Suppressor macrophage treated with lipopolysaccharide for 1 hour (primary cell): Measurements from ENCODE around the gene MEGF8.
"Not testable (repeated sequence)": the region's sequence is repeated elsewhere in the genome, so short reads cannot be mapped to it uniquely, and the experiment has no call there.

Experiments used
- DNase-seq, 3 donors: peaks; one replicate each; pipeline ENCODE4 v3.0.0-alpha.2; 2020 to 2022

MEGF8 gene

DNA sequence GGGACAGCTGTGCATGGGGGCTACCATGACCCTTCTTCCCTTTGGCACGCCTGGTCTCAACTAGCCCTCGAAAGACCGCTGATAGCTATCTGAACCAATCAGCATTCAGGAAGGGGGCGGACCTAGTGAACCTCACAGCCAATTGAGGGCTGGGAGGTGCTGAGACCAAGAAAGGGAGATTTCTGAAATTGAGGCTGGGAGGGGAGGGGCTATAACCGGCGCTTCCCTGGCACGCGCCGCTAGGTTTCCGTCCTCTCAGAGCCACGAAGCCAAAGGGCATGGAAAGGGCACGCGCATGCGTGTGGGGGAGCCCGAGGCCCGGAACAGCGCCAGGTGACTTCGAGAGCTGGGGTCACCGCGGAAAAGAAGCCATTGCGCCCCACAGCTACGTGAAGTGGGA, 18.8 kb upstream of the MEGF8 start:
- DNase-seq: no peak

DNA sequence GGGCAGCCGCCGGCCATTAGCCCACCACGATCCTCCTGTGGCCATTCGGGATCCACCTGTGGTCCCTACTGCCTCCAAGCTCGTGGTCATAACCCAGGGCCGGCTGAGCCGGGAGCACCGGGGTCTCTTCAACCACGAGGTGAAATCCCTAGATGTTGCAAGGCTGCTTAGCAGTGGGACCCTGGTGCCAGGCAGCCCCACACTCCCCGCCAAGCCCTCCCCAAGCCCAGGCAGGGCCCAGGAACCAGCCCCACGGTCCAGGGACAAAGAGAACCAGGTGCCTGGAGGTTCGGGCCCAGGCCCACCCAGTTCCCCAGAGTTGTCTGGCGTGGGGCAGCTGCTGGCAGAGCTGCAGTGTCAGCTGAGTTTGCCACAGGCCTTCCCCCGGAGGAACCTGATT, 15.7 kb upstream of the MEGF8 start:
- DNase-seq: no peak

DNA sequence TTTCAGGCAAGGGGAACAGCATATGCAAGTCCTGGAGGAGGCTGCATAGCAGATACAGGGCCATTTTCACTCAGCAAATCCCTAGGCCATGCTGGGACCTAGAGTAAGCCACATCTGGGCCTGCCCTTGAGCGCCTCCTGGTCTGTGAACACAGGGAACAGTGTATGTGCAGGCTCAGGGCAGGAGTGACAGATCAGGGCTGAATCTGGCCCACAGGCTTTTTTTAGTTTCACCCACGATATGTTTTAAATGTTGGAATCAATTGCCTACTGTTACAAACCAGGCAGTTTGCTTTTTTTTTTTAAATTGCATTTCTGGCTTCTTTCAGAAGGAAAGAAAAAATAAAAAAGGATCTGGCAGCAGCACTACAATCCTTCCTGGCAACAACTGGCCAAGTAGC, 13.8 kb upstream of the MEGF8 start:
- DNase-seq: no peak

DNA sequence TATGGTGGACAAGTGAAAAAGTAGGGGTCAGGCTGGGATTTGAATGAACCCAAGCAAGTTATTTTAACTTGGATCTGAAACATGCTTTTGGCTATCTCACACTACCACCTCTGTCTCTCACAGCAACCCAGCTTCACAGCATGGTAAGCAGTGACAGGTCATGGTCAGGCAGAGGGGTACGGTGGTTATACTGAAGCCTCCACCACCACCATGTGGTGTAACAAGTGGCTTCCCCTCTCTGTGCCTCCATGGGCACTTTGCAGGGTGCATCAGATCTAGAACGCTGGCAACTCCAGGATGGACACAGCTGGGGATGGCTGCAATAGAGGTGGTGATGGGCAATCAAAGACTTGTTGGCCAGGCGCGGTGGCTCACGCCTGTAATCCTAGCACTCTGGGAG, 13.1 kb upstream of the MEGF8 start:
- DNase-seq: no peak

DNA sequence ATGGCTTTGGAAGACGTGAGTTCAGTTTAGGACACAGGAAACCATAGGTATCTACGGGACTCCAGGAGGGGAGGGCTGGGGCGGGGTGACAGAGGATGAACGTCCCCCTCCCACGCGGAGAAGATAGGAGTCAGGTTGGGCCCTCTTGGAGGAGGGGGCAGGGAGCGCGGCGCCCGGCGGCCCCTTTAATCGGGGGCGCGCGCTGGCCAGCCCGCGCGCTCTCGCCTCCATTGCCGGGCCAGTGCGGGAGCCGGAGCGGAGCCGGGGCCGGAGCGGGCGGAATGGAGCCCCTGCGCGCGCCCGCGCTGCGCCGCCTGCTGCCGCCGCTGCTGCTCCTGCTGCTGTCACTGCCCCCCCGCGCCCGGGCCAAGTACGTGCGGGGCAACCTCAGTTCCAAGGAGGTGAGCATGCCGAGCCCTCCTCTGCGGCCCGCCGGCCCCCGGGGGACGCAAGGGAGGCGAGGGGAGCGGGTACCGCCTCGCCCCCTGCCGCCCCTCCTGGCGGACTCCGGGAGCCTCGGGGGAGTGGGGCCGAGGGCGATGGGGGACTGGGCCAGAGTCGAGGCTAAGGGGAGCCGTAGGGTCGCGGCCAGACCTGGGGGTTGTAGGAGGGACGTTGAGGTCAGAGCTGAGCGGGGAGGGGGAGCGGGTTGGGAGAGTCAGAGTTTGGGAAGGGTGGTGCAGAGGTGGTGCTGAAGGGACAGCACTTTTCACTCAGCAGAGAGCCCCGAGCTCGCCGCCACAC, 12.2 kb upstream of the MEGF8 start, which contains the start of gene TMEM145:
Gene TMEM145 (plus strand): TSS at position 214 of the 744 bp plus-strand sequence. CDS start 68 bp downstream, at position 282.
- peak; percentile 41 to 62 (median 51) for DNase-seq

DNA sequence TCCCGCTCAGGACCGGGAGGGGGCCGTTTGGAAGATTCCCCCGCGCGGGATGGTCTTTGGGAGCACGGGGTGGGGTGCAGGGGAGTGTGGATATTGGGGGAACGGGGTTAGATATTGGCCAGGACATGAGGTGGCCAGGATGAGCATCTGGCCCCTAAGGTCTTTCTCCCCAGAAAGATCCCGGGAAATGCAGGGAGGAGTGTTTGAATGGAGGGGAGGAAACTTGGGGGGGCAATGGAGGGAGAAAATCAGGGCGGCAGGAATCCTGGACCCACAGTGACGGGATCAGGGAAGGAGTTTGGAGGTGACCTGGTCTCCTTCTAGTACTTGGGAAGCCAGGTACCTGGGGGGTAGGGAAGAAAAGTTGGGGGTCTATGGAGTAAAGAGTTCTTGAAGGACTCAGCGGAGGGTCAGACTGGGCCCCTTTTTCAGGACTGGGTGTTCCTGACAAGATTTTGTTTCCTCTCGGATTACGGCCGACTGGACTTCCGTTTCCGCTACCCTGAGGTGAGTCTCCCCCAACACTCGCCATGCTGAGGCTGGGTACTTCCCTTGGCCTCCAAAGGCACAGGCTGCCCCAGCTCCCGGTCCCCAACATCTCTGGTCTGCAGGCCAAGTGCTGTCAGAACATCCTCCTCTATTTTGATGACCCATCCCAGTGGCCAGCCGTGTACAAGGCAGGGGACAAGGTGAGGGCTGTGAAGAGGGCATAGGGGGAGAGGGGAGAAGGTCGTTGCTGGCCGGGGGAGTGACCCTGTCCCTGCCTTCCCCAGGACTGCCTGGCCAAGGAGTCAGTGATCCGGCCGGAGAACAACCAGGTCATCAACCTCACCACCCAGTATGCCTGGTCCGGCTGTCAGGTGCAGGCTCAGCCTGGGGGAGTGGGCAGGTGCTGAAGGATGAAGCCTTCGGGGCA, 11.3 kb upstream of the MEGF8 start:
- DNase-seq: no peak

DNA sequence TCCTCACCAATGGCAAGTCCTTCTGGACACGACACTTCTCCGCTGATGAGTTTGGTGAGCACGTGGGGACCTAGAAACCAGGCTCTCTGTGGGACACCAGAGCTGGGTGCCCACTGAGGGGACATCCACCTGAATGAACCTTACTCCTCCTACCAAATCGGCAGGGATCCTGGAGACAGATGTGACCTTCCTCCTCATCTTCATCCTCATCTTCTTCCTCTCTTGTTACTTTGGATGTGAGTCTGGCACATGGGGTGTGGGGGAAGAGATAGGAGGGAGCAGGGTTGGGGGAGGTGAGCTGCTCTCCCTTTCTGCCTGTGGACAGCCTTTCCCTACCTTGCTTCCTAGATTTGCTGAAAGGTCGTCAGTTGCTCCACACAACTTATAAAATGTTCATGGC, 10.4 kb upstream of the MEGF8 start:
- no peak for DNase-seq

DNA sequence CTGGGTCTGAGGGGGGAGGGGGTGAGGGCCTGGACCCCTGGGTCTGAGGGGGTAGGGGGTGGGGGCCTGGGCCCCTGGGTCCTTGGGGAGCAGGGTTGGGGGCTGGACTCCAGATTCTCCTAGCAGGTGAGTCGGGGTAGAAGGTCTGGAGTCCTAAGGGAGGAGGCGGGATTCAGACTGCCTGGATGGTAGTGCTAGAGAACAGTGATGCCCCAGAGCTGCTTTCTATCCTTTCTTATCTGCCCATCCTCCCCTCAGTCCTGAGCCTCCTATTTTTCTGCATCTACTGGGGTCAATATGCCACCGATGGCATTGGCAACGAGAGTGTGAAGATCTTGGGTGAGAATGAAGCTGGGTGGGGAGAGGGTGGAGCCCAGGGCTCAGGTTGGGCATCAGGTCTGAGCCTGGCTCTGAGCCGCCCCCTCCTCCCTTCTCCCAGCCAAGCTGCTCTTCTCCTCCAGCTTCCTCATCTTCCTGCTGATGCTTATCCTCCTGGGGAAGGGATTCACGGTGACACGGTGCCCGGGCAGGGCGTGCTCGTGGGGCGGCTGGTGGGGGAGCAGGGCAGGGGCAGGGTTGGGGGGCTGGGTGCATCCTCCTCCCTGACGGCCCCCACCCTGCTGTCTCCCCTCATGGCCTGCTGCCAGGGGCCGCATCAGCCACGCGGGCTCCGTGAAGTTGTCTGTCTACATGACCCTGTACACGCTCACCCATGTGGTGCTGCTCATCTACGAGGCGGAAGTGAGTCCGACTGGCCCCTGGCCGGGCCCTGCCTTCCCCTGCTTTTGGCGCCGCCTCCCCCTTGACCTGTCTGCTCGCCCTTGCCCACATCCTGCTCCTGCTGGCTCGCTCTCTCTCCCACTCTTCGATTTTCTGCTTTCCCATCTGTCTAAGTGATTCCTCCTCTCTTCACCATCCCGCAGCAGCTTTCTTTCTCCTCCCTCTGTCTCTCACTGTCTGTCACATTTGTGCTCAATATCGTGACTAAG, 8.9 kb upstream of the MEGF8 start:
- DNase-seq: peak; percentile 26 to 54 (median 29)

DNA sequence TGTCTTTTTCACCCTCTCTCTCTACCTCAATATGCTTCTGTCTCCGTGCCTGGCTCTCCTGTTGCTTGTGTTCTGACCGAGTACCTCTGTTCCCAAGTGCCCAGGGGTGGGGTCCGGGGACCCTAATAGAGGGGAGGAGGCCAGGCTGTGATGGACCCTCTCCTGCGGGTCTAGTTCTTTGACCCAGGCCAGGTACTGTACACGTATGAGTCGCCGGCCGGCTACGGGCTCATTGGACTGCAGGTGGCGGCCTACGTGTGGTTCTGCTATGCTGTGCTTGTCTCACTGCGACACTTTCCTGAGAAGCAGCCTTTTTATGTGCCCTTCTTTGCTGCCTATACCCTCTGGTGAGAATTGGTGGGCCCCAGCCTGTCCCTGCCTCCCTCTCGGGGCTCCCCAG, 7.9 kb upstream of the MEGF8 start:
- DNase-seq: no peak

DNA sequence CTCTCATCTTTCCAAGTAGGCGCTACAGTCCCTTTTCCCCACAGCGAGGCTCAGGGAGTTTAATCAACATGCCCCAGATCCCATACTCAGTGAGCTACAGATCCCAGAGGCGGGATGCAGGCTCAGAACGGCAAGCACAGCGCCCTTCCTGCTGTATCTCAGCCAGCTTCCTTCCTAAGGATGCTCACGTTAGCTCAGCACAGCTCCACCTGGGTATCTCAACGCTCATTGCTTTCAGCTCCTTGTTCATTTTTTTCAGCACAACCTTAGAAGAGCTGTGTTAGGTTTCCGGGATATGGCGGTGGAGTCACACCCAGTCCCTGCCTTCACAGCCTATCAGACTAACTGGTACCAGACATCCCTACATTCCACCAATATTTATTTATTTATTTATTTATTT, 3.1 kb upstream of the MEGF8 start:
- no peak for DNase-seq

DNA sequence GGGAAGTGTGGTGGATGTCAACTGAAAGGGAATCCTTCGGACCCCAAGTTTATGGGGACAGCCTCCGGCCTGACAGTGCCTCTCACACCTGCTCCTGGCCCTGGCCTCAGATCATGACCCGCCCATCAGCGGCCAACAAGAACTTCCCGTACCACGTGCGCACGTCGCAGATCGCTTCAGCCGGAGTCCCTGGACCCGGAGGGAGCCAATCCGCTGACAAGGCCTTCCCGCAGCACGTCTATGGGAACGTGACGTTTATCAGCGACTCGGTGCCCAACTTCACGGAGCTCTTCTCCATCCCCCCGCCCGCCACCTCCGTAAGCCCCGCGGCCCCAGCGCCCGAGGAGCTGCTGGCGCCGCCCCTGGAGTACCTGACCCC, 2.0 kb upstream of the MEGF8 start:
- no peak for DNase-seq

DNA sequence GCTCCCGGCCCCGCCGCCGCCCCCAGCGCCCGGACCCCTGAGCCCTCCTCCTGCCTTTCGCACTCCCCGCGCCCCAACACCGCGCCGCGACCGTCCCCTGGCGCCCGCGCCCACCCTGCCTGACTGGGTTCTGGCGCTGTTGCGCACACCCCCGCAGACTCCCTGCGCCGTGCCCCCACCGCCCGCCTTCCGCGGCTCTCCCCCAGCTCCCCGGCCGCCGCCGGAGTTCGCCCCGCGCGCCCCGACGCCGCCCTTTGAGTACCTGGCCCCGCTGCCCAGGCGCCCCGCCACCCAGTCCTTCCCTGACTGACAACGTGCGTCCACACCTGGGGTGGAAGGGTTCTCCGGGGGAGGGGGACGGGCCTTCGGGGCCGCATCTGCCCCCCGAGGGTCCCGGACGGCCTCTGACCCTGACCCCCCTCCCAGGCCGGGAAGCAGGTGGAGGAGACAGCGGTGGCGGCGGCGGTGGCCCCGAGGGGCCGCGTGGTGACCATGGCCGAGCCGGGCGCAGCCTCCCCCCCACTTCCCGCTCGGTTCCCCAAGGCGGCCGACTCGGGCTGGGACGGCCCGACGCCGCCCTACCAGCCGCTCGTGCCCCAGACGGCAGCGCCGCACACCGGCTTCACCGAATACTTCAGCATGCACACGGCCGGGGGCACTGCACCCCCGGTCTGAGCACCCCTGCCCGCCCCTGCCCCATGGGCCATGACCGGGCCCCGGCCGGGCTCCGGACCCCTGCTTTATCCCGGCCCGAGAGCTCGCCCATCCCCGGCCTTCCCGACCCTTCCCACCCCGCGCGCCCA, 1.4 kb upstream of the MEGF8 start:
- DNase-seq: peak in 2 of 3 donors; percentile 25 to 54

DNA sequence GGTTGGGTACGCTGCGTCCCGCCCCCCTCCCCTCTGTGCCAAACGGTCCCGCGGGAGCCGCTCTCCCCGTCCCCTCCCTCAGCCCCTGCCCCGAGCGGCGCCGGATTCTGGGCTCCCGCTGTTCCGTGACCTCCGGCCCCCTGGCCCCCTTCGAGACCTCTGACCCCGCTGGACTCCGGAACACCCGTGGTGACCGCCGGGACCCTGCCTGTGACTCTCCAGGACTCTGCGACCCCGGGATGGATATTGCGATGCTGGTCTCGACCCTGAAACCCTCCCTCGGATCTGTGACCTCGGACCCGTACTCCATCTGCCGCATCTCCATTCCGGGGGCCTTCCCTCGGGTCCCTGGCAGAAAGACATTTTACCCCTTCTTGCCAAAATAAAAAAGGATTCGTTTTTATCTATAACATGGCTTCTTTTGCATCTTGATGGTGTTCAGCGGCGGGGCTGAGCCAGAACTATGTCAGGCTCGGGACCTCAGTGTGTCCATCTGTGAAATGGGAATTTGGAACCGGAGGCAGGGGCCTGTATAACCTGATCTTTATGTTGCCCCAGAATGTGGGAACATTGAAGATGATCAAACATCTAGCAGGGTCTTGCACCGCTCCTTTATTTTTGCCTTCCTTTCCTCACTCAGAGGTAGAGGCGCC, 654 bp upstream of the MEGF8 start:
- no peak for DNase-seq

DNA sequence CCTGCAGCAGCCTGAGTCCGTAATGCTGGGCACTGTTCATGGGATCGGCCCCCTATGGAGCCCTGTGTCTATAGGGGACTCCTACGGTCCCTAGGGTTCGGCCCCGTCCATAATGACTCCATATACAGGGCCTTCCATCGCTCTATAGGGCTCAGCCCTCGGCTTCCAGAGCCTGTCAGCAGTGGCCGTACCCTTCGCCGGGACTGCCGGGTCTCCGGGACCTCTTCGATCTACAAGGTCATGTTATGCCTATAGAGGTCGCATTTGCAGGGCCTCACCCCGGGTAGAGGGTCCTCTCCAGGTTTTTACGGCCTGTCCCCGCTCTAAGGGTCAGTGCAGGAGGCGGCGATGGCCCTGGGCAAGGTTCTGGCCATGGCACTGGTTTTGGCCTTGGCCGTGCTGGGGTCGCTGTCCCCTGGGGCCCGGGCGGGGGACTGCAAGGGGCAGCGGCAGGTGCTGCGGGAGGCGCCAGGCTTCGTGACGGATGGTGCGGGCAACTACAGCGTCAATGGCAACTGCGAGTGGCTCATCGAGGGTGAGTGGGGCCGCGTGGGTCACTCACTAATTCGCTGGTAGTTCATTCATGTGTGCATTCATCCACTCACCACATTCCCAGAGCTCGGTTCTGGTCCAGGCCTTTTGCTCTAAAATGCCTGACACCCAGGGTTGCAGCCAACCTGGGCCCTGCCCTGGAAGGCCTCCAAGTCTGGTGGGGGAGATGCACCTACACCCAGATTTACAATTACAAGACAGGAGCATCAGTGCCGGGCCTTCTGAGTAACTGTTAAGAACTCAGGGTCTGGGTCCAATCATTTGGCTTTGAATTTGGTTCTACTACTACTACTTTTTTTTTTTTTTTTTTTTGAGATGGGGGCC, 699 bp downstream of the MEGF8 start:
- DNase-seq: peak; percentile 30 to 55 (median 38)

DNA sequence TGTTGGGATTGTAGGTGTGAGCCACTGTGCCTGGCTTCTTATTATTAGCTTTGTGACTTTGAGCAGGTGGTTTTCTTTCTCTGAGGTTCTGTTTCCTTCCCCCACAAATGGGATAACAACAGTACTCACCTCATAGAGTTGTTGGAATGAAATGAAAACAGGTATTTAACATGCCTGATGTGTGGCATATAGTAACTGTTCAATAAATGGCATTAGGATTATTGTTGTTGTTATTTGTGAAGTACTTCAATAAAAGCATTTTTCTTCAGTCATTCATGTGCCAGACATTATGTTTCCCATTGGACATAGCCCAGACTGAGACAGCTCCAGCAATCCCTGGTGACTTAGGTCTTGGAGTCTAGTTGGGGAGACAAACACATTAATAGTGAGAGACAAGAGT, 1.5 kb downstream of the MEGF8 start:
- DNase-seq: no peak

DNA sequence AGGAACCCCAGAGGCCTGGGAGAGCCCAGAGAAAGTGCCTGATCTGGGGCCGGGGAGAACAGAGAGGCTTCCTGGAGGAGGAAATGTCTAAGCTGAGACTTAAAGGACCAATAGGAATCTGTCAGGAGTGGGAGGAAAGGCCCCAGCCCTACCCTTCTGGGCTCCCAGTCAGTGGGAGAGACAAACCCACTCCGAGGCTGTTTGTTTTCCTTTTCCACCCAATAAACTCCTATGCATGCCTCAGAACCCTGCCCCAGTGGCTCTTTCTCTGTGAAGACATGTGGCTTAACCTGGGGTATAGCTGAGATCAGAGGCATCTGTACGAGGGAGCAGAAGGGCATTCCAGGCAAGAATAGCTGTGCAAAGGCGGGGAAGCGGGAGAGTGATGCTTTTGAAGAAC, 1.9 kb downstream of the MEGF8 start:
- no peak for DNase-seq

DNA sequence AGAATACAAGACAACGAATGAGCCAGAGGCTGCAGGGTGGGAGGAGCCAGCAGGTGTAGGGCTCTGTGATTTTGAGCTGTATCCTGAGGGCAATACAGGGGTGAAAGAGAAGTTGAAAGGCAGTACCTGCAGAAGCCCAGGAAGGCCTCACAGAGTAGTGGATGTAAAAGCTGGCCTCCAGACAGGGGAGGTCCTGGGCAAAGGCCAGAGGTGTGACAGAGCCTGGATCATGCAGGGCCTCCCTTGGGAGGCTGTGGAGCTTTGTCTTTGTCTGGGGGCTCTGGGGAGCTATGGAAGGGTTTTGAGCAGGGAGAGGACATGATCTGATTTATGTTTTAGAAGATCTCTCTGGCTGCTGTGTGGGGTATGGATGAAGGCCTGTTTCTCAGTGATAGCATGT, 2.7 kb downstream of the MEGF8 start:
- DNase-seq: no peak

DNA sequence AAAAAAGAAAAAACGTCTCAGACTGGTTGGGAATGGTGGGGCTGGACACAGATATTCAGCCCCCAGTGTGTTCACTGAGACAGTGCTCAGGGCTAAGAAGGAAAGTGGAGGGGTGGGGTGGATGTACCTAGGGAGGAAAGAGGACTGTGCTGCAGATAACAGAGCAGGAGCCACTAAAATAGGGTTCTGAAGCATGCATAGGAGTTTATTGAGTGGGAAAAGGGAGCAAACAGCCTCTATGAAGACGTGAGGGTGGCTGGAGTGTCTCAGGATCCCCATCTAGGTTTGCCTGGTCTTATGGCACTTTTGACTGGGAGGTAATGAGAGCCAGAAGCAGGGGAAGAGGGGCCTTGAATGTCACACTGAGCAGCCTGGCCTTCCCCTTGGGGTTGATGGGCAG, 3.4 kb downstream of the MEGF8 start:
- no peak for DNase-seq

DNA sequence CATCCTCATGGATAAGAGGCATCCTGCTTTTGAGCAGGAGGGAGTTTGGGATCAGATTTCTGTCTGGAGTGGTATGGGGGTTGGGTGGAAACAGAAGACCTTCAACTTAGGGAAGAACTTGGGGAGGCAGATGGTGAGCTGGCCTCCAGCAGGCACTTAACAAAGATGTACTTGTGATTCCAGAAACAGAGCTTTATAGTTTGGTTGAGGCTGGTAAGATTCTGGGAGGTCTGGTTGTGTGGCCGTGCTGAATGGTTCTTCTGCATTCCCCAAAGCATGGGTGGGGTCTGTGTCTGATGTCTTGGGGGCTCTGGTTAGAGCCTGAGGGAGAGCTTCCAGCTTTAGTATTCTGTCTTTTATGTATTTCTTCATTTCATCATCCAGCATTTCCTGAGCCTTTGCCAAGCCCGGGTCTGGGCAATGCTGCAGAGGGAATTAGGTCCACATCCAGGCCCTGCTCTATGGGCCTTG, 4.8 kb downstream of the MEGF8 start:
- DNase-seq: no peak

DNA sequence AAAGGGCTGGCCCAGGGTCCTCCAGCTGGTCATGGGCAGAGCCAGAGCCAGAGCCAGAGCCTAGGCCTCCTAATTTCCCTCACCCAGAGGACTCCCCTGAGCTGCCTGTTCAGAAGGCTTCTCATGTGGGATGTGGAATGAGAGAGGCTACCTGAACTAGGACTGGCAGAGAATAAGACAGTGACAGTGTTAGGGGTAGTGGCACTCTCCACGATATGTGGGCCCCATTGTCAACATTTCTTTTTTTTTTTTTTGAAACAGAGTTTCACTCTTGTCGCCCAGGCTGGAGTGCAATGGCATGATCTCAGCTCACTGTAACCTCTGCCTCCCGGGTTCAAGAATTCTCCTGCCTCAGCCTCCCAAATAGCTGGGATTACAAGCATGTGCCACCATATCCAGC, 5.9 kb downstream of the MEGF8 start:
- DNase-seq: not testable (repeated sequence)
